Astrocyte (in vitro differentiated cells and primary cell): ENCODE data around the gene APOBEC2. TPM values are rescaled to one million over a fixed set of nuclear protein-coding genes. Genes with fewer than 3 reads are reported as not detected.

Experiments used
- DNase-seq: peaks from one replicate; pipeline ENCODE4 v3.0.0-alpha.2; 2010; ENCODE audit warnings: low read depth
- FAIRE-seq: peaks from 2 replicates; lab custom pipeline; 2011; peaks lifted over from hg19 to GRCh38; lab: Jason Lieb, UNC
- H2AFZ ChIP-seq: 2 replicates; pipeline ENCODE4 v1.6.0; 2012; ENCODE audit warnings: low read depth, low read length, inconsistent platforms
- H3K27ac ChIP-seq: 2 replicates; pipeline ENCODE4 v1.5.1; 2011; ENCODE audit warnings: low read depth, low read length, inconsistent platforms
- H3K27me3 ChIP-seq: 2 replicates; pipeline ENCODE4 v1.6.0; 2011; ENCODE audit warnings: low read length, inconsistent platforms; ENCODE audit not compliant: insufficient read depth
- H3K36me3 ChIP-seq: 2 replicates; pipeline ENCODE4 v1.5.1; 2011; ENCODE audit warnings: low read length, inconsistent platforms; ENCODE audit not compliant: insufficient read depth
- H3K4me1 ChIP-seq: 2 replicates; pipeline ENCODE4 v1.5.1; 2011; ENCODE audit warnings: low read length, inconsistent platforms; ENCODE audit not compliant: insufficient read depth
- H3K4me2 ChIP-seq: 2 replicates; pipeline ENCODE4 v1.6.0; 2012; ENCODE audit warnings: low read length, inconsistent platforms
- H3K4me3 ChIP-seq: 2 replicates; pipeline ENCODE4 v1.5.1; 2011; ENCODE audit warnings: low read depth, mild to moderate bottlenecking, low read length, inconsistent platforms; ENCODE audit not compliant: insufficient read depth
- H3K79me2 ChIP-seq: 2 replicates; pipeline ENCODE4 v1.6.0; 2012; ENCODE audit warnings: mild to moderate bottlenecking, low read length, inconsistent platforms; ENCODE audit not compliant: insufficient read depth
- H3K9ac ChIP-seq: 2 replicates; pipeline ENCODE4 v1.6.0; 2012; ENCODE audit warnings: mild to moderate bottlenecking, low read length, inconsistent platforms
- H3K9me3 ChIP-seq: 2 replicates; pipeline ENCODE4 v1.5.1; 2012; ENCODE audit warnings: low read depth, mild to moderate bottlenecking, low read length, inconsistent platforms; ENCODE audit not compliant: insufficient read depth
- H4K20me1 ChIP-seq: 2 replicates; pipeline ENCODE4 v1.6.0; 2012; ENCODE audit warnings: low read length, inconsistent platforms; ENCODE audit not compliant: insufficient read depth
- H3K27ac Mint-ChIP-seq: one replicate; pipeline ENCODE4 v1.8.0; 2021; ENCODE audit warnings: mild to moderate bottlenecking, mixed read lengths; ENCODE audit not compliant: unreplicated experiment
- H3K27me3 Mint-ChIP-seq: one replicate; pipeline ENCODE4 v1.8.0; 2021; ENCODE audit warnings: low read depth, mixed read lengths; ENCODE audit not compliant: unreplicated experiment
- H3K36me3 Mint-ChIP-seq: one replicate; pipeline ENCODE4 v1.8.0; 2021; ENCODE audit warnings: low read depth, mixed read lengths; ENCODE audit not compliant: unreplicated experiment
- H3K4me1 Mint-ChIP-seq: one replicate; pipeline ENCODE4 v1.8.0; 2021; ENCODE audit warnings: low read depth, mixed read lengths; ENCODE audit not compliant: unreplicated experiment
- H3K4me3 Mint-ChIP-seq: one replicate; pipeline ENCODE4 v1.8.0; 2021; ENCODE audit warnings: mild to moderate bottlenecking, moderate library complexity, mixed read lengths; ENCODE audit not compliant: unreplicated experiment
- H3K9me3 Mint-ChIP-seq: one replicate; pipeline ENCODE4 v1.8.0; 2021; ENCODE audit warnings: mild to moderate bottlenecking, mixed read lengths; ENCODE audit not compliant: unreplicated experiment
- CTCF ChIP-seq: IDR thresholded peaks from 2 replicates; pipeline ENCODE4 v1.5.1; 2011; ENCODE audit warnings: low read depth, mild to moderate bottlenecking, inconsistent platforms, low read length, moderate library complexity; ENCODE audit not compliant: insufficient read depth
- EZH2 ChIP-seq: IDR thresholded peaks from 2 replicates; pipeline ENCODE4 v1.6.1; 2012; ENCODE audit warnings: mild to moderate bottlenecking, low read length, inconsistent platforms; ENCODE audit not compliant: insufficient read depth
- total RNA-seq: library from RNA; stranded (reverse); gene quantifications from 2 replicates; pipeline ENCODE4 v1.2.1, GENCODE V29; 2021

Gene APOBEC2
- total RNA-seq, 1 donor from 2014 or later, result not detected

DNA sequence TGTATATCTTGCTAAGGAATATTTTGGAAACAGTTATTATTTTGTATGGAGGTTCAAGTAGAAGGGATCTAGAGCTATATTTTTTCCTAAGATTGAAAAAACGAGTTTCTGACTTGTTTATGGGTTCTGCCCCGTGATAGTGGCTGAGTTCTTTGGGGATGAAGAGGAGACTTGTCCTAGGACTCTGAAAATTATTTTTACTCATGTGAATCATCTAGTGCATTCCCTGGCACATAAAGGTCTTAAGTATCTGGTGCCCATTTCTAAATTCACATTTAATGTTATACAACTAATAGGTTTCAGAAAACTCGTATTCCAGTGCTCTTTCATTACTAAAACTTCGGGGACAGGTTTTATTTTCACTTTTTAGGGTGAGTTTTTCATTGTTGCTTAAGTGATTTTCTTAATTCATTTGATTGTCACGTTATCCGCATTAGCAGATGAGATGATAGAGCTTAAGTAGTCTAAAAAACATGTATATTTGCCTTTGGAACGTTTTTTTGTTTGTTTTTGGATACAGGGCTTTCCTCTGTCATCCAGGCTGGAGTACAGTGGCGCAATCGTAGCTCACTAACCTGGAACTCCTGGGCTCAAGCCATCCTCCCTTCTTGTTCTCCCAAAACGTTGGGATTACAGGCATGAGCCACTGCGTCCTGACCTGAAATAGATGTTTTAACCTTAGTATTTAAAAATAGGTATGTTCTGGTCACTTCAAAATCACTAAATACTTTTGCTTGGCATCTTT, 21.9 kb downstream of the APOBEC2 start:
- TF ChIP-seq CTCF (no peak), EZH2 (no peak)
- Histone ChIP-seq H3K27me3 (no peaks in the 10 kb centered on the region), H3K4me1 (peaks cover 9% of the 10 kb centered on the region), H3K79me2 (peaks cover 67% of the 10 kb centered on the region), H3K4me3 (peak overlapping the region; percentile 81), H3K9ac (peak overlapping the region; percentile 99), H3K36me3 (peaks cover 15% of the 10 kb centered on the region), H3K27ac (no peak overlapping the region), H2AFZ (no peak overlapping the region), H4K20me1 (peaks cover 51% of the 10 kb centered on the region), H3K9me3 (no peaks in the 10 kb centered on the region), H3K4me2 (peak overlapping the region; percentile 99)
- H3K27me3 Mint-ChIP-seq, result no peaks in the 10 kb centered on the region
- H3K36me3 Mint-ChIP-seq, result no peaks in the 10 kb centered on the region
- peak overlapping the region; percentile 86 for H3K4me3 Mint-ChIP-seq
- no peak for FAIRE-seq
- no peaks in the 10 kb centered on the region for H3K9me3 Mint-ChIP-seq
- DNase-seq, result no peak
- H3K4me1 Mint-ChIP-seq, result peaks cover 21% of the 10 kb centered on the region
- H3K27ac Mint-ChIP-seq, result peak overlapping the region; percentile 1

- Histone ChIP-seq H4K20me1 (peaks cover 59% of the 10 kb centered on the region), H3K9ac (no peak overlapping the region), H3K79me2 (peaks cover 76% of the 10 kb centered on the region), H3K9me3 (no peaks in the 10 kb centered on the region), H3K4me3 (no peak overlapping the region), H3K36me3 (peaks cover 26% of the 10 kb centered on the region), H3K27me3 (no peaks in the 10 kb centered on the region), H3K4me2 (peak overlapping the region; percentile 99), H3K27ac (no peak overlapping the region), H2AFZ (no peak overlapping the region), H3K4me1 (peaks cover 9% of the 10 kb centered on the region)
- no peak for DNase-seq
- H3K4me3 Mint-ChIP-seq, result peak overlapping the region; percentile 43
- H3K27me3 Mint-ChIP-seq, result no peaks in the 10 kb centered on the region
- peaks cover 16% of the 10 kb centered on the region for H3K4me1 Mint-ChIP-seq
- no peaks in the 10 kb centered on the region for H3K9me3 Mint-ChIP-seq
- no peak for FAIRE-seq
- peaks cover 4% of the 10 kb centered on the region for H3K36me3 Mint-ChIP-seq
- no peak overlapping the region for H3K27ac Mint-ChIP-seq
- TF ChIP-seq EZH2 (no peak), CTCF (no peak)
These were observed 22.9 kb downstream of the APOBEC2 start for GRCh38 chr6:41075651-41076626.
